GM18909 (cell line): Measurements from ENCODE around the gene TMEM108.

Experiments used
- ATAC-seq: cut with Tn5 transposase; IDR thresholded peaks from one replicate; pipeline ENCODE4 v1.9.1; 2021; ENCODE audit warnings: mild to moderate bottlenecking; ENCODE audit not compliant: unreplicated experiment, poor library complexity

Gene TMEM108

DNA sequence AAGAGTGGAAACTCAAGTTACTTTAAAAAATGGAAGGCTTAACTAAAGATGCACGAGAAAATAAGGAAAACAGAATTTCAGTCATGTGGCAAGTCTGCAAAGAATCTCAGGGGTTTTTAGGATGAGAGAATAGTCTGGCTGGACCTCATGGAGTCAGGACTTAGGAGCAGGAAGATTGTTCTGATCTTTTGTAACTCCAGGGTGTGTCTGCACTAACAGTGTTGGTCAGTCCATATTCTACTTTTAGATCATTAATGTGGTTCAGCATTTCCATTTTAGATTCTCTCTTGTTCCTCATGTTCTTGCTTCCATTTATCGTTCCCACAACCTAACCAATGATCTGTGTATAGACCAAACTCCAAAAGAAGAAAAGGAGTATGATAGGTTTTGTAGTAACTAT lies 15.3 kb downstream of the TMEM108 start:
- no peak for ATAC-seq

DNA sequence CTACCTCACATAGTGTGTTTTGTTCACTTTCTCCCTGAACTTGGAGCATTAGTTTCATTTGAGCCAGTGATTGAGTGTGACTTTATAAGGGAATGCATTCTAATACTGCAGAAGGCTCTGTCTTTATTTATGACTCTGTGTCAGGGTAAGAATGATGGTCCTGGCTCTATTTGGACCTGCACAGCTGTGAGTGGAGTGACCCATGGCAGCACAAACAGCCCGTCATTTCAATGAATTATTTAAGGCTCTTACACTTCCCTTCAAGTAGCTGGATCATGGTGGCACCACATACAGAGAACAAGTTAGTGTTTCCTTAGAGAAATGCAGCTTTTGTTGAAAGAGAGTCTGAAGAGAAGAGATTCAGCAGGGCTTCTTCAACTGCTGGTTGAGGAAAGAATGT lies 16.4 kb downstream of the TMEM108 start:
- ATAC-seq = no peak

DNA sequence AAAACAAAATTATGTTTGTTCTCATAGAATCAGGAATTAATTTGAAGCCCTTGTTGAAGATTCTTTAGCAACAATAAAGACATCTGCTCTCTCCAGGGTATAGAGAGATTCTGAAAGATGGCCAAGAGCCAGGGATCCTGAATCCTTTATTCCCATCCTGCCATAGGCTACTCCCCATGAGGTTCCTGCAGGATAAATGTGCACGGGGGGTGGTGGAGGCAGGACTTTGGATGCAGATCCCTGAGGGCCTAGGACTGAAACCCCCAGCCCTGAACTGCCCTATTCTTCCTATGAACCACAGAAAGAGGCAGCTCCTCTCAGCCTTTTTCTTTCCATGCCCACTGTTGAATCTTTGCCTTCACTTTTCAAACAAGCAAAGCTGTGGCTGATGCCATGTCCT lies 17.1 kb downstream of the TMEM108 start:
- ATAC-seq = no peak

DNA sequence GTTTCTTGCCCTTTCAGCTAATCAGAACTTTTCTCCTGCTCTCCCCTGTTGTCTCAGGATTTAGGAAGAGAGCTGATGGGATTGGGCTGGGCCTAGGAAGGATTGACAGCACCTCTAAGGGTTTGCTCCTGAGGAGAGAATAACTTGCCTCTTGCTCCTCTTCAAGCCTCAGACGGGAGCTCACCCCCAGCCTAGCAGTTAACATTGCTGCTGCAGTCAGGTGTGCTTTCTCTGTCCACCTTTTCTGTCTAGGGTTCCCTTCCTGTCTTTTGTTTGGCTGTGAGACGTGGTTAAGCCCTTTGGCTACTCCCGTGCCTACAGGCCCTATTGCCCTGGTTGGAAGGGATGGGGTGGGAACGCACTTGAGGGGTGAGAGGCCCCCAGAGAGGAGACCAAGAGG lies 20.1 kb downstream of the TMEM108 start:
- no peak for ATAC-seq

DNA sequence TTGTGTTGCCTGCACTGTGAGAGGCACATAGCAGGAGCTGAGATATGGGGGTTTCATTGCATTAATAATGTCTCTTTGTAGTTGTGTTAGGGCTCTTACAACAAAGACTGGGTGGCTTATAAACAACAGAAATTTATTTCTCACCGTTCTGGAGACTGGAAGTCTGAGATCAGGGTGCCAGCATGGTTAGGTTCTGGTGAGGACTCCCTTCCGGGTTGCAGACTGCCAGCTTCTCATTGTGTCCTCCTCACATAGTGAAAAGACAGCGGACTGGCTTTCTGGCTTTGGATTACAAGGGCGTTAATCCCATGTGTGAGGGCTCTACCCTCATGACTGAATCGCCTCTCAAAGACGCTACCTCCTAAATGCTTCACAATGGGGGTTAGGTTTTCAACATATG lies 20.6 kb downstream of the TMEM108 start:
- no peak for ATAC-seq

DNA sequence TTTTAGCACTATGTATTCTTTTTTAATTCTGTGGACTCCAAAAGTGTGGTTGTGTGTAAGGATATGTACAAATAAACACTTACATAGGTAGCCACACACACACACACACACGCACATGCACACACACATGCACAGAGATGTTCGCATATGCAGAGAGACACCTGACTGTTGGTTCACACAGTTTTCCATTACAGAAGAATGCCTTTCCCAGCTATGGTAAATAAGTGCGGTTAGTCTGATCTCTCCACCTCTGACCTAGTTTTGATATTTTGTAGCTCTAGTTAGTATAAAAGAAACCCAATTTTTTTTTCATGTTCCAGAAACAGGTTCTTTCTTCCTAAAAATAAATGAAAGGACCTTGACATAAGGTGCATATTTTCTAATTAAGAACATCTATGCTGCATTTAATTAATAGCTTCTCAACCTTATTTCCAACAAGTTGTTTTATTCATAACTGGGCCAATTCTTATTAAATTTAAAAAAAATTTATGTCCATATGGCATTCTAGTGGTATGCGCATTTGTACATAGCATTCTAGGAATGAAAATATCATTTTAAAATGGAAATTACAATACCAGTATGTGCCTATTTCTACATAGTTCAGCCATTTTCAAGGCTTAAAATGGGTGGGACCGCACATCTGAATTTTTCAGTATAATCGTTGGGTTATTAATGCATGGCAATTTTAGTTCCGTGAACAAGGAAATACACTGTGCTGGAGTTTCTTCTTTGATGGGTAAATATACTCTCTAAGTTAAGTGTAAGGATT lies 27.2 kb downstream of the TMEM108 start:
- no peak for ATAC-seq

DNA sequence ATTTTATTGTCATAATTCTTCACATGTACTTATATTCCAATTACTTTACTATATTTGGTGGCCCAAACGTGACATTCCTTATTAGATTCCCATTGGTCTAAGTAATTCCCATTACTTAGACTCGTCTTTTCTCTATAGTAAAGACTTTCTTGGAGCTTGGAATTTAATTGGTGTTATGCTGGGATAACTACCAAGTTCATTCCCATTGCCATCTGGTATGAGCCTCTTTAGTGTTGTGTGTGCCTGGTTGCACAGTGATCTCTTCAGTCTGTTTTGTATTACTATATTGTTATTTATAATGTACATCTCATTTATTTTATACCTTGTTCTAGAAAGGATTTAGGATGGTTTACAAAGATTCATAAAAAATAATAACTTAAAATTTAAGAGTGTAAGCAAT lies 27.8 kb downstream of the TMEM108 start:
- no peak for ATAC-seq

DNA sequence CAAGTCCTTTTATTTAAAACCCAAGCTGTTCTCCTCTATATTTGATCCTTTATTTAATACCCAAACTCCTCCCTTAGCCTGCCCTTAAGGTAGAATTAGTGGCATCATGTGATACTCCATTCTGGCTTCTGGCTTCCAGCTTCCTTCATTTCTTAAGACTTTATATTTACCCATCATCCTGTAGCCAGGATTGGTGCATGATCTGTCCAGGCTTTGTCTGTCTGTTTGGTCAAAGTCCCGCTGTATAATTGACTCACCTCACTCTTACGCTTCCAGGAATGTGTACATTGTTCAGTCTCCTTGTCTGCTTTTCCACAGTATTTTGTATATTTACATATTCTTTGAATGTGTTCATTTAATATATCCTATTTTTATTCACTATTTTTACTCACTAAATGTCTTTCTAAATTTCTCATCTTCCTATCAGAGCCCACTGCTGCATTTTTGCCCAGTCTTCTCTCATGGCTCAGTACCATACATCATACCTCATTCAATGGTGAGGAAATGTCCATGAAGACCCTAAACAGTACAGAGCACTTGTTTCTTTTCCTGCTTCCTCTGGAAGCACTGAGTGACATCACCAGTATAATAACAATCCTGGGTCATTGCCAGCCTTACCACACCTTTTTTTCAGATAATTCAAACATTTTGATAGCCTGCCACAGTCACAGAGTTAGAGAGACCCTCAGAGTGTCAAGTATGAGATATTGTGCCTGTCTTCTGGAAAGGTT lies 31.5 kb downstream of the TMEM108 start:
- ATAC-seq = no peak

DNA sequence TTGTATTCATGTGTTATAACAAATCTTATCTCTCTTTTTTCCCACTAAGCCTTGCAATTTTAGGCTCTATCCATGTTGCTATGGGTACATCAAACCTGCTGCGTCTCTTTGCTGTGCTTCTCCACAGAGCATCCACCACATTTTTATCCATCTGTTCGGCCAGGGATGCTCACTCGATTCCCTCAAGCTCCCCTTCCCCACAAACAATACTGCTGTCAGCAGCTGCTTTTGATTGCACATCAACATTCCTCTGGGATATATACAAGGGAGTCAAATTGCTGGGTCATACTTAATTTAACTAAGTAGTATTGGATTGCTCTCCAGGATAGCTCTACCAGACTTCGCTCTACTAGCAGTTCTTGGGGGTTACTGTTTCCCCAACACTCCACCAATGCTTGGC lies 36.8 kb downstream of the TMEM108 start:
- ATAC-seq = no peak

DNA sequence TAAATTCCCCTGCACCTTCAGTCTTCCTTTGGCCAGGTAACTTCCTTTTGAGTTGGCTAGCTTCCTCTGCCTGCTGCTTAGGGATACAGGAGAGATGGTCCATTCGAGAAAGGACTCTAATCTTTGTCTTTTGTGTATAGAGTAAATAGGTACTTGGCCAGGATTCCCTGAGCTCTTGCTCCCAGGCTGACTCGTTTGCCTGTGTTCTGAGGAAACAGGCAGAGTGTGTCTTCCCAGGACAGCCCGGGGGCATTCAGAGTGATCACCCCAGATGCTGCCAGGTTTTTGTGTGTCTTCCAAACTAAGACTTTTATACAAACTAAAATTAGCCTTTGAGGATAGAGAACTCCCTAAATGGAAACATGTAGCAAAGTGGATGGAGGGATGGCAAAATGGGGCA lies 39.5 kb downstream of the TMEM108 start:
- no peak for ATAC-seq

DNA sequence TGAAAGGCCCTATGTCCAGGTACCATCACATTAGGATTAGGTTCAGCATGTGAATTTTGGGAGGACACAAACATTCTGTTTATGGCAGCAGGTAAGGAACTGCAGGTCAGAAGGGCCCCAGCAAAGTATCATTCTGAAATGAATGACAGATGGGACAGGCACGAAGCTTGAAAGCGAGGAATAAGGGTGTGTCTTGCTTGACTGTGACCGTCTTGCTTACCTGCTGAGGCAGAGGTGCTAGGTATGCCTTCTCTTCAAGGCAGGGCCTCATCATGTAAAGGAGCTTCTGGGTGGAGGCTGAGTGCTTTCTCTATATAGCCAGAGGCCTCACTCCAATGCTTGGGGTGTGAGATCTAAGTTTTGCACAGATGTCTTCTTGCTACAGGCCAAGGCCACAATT lies 41.4 kb downstream of the TMEM108 start:
- ATAC-seq = no peak

DNA sequence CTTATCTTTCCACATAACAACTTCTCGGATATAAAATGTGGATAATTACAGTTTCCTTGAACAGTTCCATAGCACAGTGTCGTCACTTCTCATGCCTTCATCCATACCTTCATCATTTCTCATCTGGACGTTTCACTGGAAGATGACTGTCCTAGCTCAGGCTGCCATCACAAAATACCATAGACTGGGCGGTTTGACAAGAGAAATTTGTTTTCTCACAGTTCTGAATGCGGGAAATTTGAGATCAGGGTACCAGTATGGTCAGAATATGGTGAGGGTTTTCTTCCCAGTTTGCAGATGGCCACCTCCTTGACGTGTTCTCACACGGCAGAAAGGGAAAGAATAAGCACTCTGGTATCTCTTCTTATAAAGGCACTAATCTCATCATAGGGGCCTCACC lies 42.8 kb downstream of the TMEM108 start:
- ATAC-seq = no peak

DNA sequence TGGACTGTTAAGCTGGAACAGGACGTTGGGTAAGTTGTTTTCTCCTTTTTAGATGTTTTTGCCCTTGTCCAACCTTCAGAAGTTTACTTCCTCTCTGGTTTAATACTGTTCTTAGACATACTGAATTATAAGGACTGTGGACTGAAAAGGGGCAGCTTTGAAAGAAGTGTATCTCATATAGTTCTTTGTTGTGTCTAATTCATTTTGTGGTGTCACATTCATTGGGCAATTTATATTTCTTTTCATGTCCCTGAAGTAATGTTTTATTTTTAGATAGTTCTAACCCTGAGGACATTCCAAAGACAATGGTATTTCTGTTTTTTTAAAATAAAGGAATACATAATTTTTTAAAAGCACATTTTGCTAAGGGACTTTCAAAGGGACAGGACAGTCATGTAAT lies 45.2 kb downstream of the TMEM108 start:
- ATAC-seq = no peak

DNA sequence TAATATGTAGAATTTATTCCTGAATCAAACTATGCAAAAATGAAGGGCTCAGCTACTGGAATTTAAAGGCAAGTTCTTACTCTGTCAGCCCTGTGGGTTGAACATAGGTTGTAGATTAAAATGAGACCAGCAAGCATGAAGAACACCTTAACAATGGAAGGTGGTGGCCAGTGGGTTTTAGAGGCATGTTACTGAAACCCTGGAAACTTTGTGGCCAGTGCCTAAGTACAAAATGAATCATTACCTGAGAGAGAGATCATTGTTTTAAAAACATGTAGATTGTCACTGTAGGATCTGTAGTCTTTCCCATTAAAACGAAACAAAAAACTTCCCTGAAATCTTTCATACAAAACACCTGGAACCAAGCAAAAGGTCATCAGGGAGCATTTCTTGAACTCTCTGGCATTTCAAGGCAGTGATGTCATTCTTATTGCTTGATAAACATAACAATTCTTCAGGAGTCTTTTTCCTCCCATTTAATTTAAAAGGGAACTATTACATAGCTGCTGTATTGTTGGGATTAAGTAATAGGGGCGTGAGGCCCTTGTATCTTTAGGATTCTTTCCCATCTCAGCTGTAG lies 51.8 kb downstream of the TMEM108 start:
- no peak for ATAC-seq

DNA sequence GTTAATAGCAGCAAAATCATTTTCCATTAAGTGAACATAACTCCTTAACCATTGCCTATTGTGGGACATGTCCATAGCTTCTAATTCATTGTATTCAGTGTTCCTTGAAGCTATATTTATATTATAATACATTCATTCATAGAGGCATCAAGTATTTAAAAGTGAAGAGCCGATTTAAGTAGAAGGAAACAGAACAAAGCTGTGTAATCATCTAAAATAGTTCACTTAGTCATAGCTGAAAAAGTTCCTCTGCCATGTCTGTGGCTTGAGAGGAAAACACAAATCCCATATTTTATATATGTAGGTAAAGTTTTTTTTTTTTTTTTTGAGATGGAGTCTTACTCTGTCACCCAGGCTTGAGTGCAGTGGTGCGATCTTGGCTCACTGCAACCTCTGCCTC lies 54.5 kb downstream of the TMEM108 start:
- ATAC-seq = no peak

DNA sequence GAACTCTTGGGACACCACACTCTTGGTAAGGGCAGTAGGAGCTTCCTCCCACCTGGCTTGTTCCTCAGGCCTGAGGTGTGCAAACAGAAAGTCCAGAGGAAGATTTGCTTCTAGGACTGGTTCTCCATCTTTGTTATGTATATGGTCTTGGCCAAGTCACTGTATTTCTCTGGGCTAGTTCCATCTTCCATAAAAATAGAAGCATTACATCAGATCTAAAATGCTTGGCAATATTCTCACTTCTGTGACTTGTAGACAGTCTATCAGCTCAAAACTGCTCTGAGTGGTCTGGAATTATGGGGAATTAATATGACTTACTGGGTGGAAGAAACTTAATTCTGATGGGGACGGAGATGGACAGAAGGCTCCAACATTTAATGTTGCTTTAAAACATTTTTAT lies 55.2 kb downstream of the TMEM108 start:
- ATAC-seq = no peak

DNA sequence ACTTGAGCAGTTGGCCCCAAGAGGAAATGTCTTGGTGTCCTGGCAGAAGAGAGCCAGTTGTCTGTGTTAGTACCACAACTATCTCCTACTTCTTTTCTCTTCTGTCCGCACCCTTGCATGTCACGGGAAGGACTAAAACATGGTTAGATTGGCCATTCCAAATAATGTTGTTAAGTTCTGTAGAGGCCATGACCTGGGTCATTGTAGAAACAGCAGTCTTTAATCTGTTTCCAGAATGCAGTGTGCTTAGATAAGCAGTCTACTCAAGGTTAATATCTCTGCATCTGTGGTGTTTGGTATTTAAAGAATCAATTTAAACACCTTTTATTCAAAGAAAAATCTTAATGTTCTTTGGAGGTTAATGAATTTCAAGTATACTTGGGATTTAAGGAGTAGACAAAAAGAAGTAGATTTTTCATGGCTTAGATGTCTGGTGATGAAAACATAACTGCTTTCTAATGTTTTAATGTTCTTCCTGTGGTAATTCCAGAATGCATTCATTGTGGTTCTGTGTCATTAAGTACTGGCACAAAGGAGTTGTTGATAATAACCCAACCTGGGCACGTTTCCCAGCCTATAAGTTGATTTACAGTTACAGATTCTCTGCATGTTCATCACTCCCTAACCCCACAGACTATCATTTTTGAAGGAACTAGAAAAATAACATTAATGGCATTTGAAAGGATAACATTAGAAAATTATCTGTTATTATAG lies 58.9 kb downstream of the TMEM108 start:
- ATAC-seq = no peak

DNA sequence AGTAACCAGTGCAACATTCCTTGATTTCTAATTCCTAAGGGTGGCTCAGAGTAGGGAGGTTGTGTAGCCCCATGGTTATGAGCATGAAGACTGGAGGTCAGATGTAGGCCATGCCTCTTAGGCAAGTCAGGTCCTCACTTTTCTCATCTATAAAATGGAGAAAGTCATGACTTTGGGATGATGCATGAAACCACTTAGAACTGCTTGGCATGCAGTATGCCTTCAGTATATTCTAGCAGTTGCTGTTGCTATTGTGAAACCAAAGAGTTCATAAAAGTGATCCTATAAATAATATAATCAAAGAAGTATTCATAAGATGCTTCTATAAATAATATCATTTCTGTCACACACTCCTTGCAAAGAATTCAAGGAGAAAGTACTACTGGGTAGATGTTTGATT lies 65.5 kb downstream of the TMEM108 start:
- no peak for ATAC-seq

DNA sequence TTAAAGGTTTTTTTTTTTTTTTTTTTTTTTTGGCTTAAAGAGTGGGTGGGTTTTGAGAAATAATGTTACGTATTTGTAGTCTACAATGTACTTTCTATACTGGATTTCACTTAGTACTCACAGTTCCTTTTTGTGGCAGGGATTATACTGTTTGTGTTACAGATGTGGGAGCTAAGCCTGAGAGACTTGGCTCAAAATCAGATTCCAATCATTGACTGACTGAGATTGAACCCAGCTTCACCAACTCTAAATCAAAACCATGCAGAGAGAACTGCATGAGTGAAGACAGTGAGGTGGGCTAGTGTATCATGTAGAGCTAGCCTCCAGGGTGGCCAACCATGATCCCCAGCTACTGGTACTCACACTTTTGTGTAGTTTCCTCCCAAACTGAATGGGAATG lies 68.0 kb downstream of the TMEM108 start:
- ATAC-seq = no peak

DNA sequence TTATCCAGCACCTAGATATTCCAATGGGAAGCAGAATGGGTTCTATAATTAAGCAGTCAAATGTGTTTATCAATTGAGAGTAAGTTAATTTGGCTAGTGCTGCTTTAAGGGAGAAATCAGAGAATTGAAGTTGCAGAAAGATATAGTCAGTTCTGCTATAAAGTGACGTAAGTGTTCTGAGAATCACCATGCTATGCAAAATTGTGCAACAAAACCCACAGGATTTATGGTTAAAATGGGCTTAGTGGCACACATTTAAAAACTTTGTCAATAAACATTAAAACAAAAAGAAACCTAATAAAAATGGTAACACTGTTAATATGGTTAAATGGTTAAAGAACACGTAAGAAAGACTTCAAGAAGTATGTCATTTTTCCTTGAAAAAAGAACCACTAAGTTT lies 74.5 kb downstream of the TMEM108 start:
- ATAC-seq = no peak

DNA sequence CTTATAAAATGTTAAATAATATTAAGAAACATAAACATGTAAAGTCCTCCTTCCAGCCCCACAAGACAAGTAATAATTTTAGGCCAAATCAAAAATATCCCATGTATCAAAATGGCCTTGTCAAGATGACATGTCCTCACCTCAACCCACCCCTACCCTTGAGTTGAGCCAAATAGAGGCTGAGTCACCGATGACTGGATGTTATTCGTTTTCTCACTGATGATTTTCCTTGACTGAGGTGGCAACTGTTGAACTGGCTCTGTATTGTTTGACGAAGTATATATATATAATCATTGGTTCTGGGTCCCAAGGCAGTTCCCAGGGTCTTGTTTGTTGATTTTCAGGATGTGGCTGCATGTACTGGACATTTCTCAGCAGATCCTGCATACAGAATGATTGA lies 75.3 kb downstream of the TMEM108 start:
- ATAC-seq = no peak
